Transverse colon (tissue), 4 donors: ENCODE data around the gene ACTN3. TPM values are rescaled to one million over a fixed set of nuclear protein-coding genes. Genes with fewer than 3 reads are reported as not detected.
"Not testable (repeated sequence)": the region's sequence is repeated elsewhere in the genome, so short reads cannot be mapped to it uniquely, and the experiment has no call there.

Experiments used
- DNase-seq: peaks from one replicate; pipeline ENCODE4 v3.0.0-alpha.2; 2019
- H3K27ac ChIP-seq, 4 donors: fragments of 200-600 bp; sonication (generic); 2 replicates each; pipeline ENCODE4 v1.5.1; 2016 to 2018; ENCODE audit warnings: inconsistent platforms in 4 of 4
- H3K27me3 ChIP-seq: fragments of 200-600 bp; sonication (generic); 2 replicates; pipeline ENCODE4 v1.5.1; 2017; ENCODE audit warnings: inconsistent platforms
- H3K36me3 ChIP-seq, 4 donors: fragments of 200-600 bp; sonication (generic); 2 replicates each; pipeline ENCODE4 v1.5.1; 2017 to 2019; ENCODE audit warnings: inconsistent platforms in 4 of 4
- H3K4me1 ChIP-seq, 4 donors: fragments of 200-600 bp; sonication (generic); 2 replicates each; pipeline ENCODE4 v1.5.1; 2017 to 2020; ENCODE audit warnings: inconsistent platforms in 4 of 4
- H3K4me3 ChIP-seq, 4 donors: fragments of 200-600 bp; sonication (generic); 1 replicate in 1 of 4; 2 replicates in 3 of 4; pipeline versions ENCODE4 v1.5.1 to v1.6.1; 2017 to 2019; ENCODE audit warnings: inconsistent platforms in 4 of 4
- H3K9me3 ChIP-seq, 2 donors: fragments of 200-600 bp; sonication (generic); 2 replicates each; pipeline ENCODE4 v1.5.1; 2017 to 2019; ENCODE audit warnings: inconsistent platforms in 2 of 2
- CTCF ChIP-seq, 5 experiments: fragments of 200-600 bp in 3 of 5; fragments of 450-650 bp in 2 of 5; sonication (generic) in 3 of 5; IDR thresholded peaks; 1 replicate in 2 of 5; 2 replicates in 3 of 5; pipeline ENCODE4 v1.5.1; 2016 to 2017; ENCODE audit warnings: antibody characterized with exemption in 5 of 5, inconsistent platforms in 3 of 5, mild to moderate bottlenecking in 2 of 5, moderate library complexity in 1 of 5
- EP300 ChIP-seq: sonication (generic); formaldehyde crosslinking; IDR thresholded peaks from one replicate; pipeline ENCODE4 v1.6.1; 2017; ENCODE audit warnings: antibody characterized with exemption, low read depth
- POLR2A ChIP-seq: fragments of 450-650 bp; IDR thresholded peaks from one replicate; pipeline ENCODE4 v1.6.1; 2016; ENCODE audit warnings: antibody characterized with exemption, mild to moderate bottlenecking, moderate library complexity
- POLR2AphosphoS5 ChIP-seq, 3 donors: sonication (generic); formaldehyde crosslinking; IDR thresholded peaks; one replicate each; pipeline ENCODE4 v1.6.1; 2016; ENCODE audit warnings: antibody characterized with exemption in 3 of 3
- WGBS, 2 donors: methylation state at CpG; one replicate each; pipeline ENCODE4 v1.1.5; 2018; ENCODE audit warnings: low coverage in 1 of 2; 5-methylcytosine and 5-hydroxymethylcytosine counted together
- in situ Hi-C, 4 donors: fragments of 200-750 bp; cut with MboI; loops; one replicate each; pipeline versions ENCODE4 v1.15.0 to v1.15.1; 2017; ENCODE audit warnings: low sequenced_read_pairs in 3 of 4, low pct_ligation_motif_present in 1 of 4, low pct_unique_long_range_greater_than_20kb in 1 of 4
- intact Hi-C: fragments of 100-400 bp; cut with DNase I; formaldehyde crosslinking; loops from one replicate; pipeline ENCODE4 v1.15.1; 2023; ENCODE audit warnings: low total_unique reads
- total RNA-seq, 4 donors: library from RNA; depleted of rRNA; stranded (reverse); fragments of >200 nt; gene quantifications; one replicate each; pipeline ENCODE4 v1.1.0, GENCODE V29; 2016

The ACTN3 gene
- total RNA-seq, 4 donors from 2014 or later, result not detected

GRCh38 chr11:66600631-66601233, 54.0 kb downstream of the ACTN3 start:
- no peaks in the 10 kb centered on the region for H3K36me3 ChIP-seq
- TF ChIP-seq CTCF (IDR thresholded peaks at IDR 0.05), result no peak
- TF ChIP-seq POLR2A, result no peak
- no peak for TF ChIP-seq EP300
- no peak for TF ChIP-seq POLR2AphosphoS5 (IDR thresholded peaks at IDR 0.05)
- intact Hi-C loops, result no loop called here

GRCh38 chr11:66603072-66603471, 56.4 kb downstream of the ACTN3 start:
- Histone ChIP-seq H3K4me1 (peaks cover 12 to 20% (median 17%) of the 10 kb centered on the region in 4 donors), H3K9me3 (no peaks in the 10 kb centered on the region), H3K4me3 (no peak overlapping the region), H3K27me3 (no peaks in the 10 kb centered on the region), H3K36me3 (no peaks in the 10 kb centered on the region), H3K27ac (no peak overlapping the region)
- intact Hi-C loops (no loop called here), in situ Hi-C loops (no loop called here)
- TF ChIP-seq CTCF (IDR thresholded peaks at IDR 0.05), result no peak
- no peak for TF ChIP-seq EP300
- no peak for TF ChIP-seq POLR2A
- no peak for TF ChIP-seq POLR2AphosphoS5 (IDR thresholded peaks at IDR 0.05)
- 97% methylated on average over 6 of the region's 6 CpGs; no CpG with 5 or more reads in 1 of the 2 donors for WGBS, 2 donors
- DNase-seq, result no peak

More at GRCh38 chr11:66600631-66601233, 54.0 kb downstream of the ACTN3 start:
- Histone ChIP-seq H3K27ac (no peak overlapping the region), H3K4me1 (peaks cover 0 to 5% (median 2%) of the 10 kb centered on the region in 4 donors), H3K9me3 (no peaks in the 10 kb centered on the region), H3K4me3 (no peak overlapping the region), H3K27me3 (no peaks in the 10 kb centered on the region)
- WGBS, 2 donors, result 90 to 97% methylated on average over 3 to 4 of the region's 4 CpGs
- DNase-seq, result no peak
- in situ Hi-C loops, result no loop called here

GRCh38 chr11:66604155-66604554, 57.5 kb downstream of the ACTN3 start:
- Histone ChIP-seq H3K9me3 (no peaks in the 10 kb centered on the region), H3K4me1 (peaks cover 15 to 30% (median 22%) of the 10 kb centered on the region in 4 donors), H3K27me3 (no peaks in the 10 kb centered on the region), H3K4me3 (no peak overlapping the region), H3K36me3 (no peaks in the 10 kb centered on the region), H3K27ac (no peak overlapping the region)
- intact Hi-C loops (no loop called here), in situ Hi-C loops (no loop called here)
- 87 to 89% methylated on average over 5 of the region's 5 CpGs for WGBS, 2 donors
- TF ChIP-seq POLR2AphosphoS5 (IDR thresholded peaks at IDR 0.05) (no peak), CTCF (IDR thresholded peaks at IDR 0.05) (no peak), POLR2A (no peak), EP300 (no peak)
- DNase-seq, result no peak

GRCh38 chr11:66606608-66607007, 59.9 kb downstream of the ACTN3 start:
- 72 to 88% methylated on average over 2 to 3 of the region's 3 CpGs for WGBS, 2 donors
- H3K9me3 ChIP-seq, in situ Hi-C loops, intact Hi-C loops, H3K27me3 ChIP-seq, H3K36me3 ChIP-seq, H3K4me3 ChIP-seq, DNase-seq: not testable (repeated sequence)
- peaks cover 15 to 30% (median 22%) of the 10 kb centered on the region in 4 donors for H3K4me1 ChIP-seq
- peak overlapping the region; percentile 82 to 86 (median 86) for H3K27ac ChIP-seq
